Calu3 (cell line): ENCODE measurements around the gene MBD2. TPM values are rescaled to one million over a fixed set of nuclear protein-coding genes. Genes with fewer than 3 reads are reported as not detected.

Experiments used
- BruUV-seq: library from RNA; stranded (reverse); fragments of 400-500 nt; replicated peaks from 2 replicates; lab custom pipeline; 2021; lab: Mats Ljungman, UMichigan
- CTCF ChIA-PET: fragments of 300-600 bp; sonication (Branson Sonifier 250); formaldehyde crosslinking; loops from one replicate; lab custom pipeline; 2022; ENCODE audit warnings: antibody characterized with exemption; lab: Charles Lee
- DNase-seq: peaks from one replicate; pipeline ENCODE4 v3.0.0; 2022
- H3K27ac Mint-ChIP-seq: one replicate; pipeline ENCODE4 v1.8.0; 2022; ENCODE audit warnings: mixed read lengths; ENCODE audit not compliant: unreplicated experiment
- H3K27me3 Mint-ChIP-seq: one replicate; pipeline ENCODE4 v1.8.0; 2022; ENCODE audit warnings: mixed read lengths; ENCODE audit not compliant: unreplicated experiment
- H3K36me3 Mint-ChIP-seq: one replicate; pipeline ENCODE4 v1.8.0; 2022; ENCODE audit warnings: mild to moderate bottlenecking, moderate library complexity, mixed read lengths; ENCODE audit not compliant: insufficient read depth, unreplicated experiment
- H3K4me1 Mint-ChIP-seq: one replicate; pipeline ENCODE4 v1.8.0; 2022; ENCODE audit warnings: mild to moderate bottlenecking, low read depth, mixed read lengths; ENCODE audit not compliant: unreplicated experiment
- H3K4me3 Mint-ChIP-seq: one replicate; pipeline ENCODE4 v1.8.0; 2022; ENCODE audit warnings: mild to moderate bottlenecking, low read depth, moderate library complexity, mixed read lengths; ENCODE audit not compliant: unreplicated experiment
- H3K9me3 Mint-ChIP-seq: one replicate; pipeline ENCODE4 v1.8.0; 2022; ENCODE audit warnings: low read depth, mixed read lengths; ENCODE audit not compliant: unreplicated experiment
- CTCF ChIP-seq: fragments of 200-600 bp; IDR thresholded peaks from one replicate; pipeline ENCODE4 v1.8.0; 2022; ENCODE audit warnings: antibody characterized with exemption; ENCODE audit not compliant: unreplicated experiment
- intact Hi-C: fragments of 100-400 bp; cut with micrococcal nuclease; formaldehyde crosslinking; loops from one replicate; pipeline ENCODE4 v1.10.0; 2022; ENCODE audit not compliant: unreplicated experiment
- total RNA-seq: library from RNA; stranded (reverse); gene quantifications from 2 replicates; pipeline ENCODE4 v1.2.3, GENCODE V29; 2022

MBD2 gene
- total RNA-seq, 1 experiment from 2014 or later = 106 TPM

- H3K27me3 Mint-ChIP-seq = no peaks in the 10 kb centered on the region
- no peaks in the 10 kb centered on the region for H3K36me3 Mint-ChIP-seq
- intact Hi-C loops = no loop called here
- H3K4me3 Mint-ChIP-seq = no peak overlapping the region
- TF ChIP-seq CTCF = no peak
- peaks cover 25% of the 10 kb centered on the region for H3K4me1 Mint-ChIP-seq
- DNase-seq = no peak
- CTCF ChIA-PET = no interaction called here
- no TSS peak for BruUV-seq
- no peaks in the 10 kb centered on the region for H3K9me3 Mint-ChIP-seq
- no peak overlapping the region for H3K27ac Mint-ChIP-seq
Observed at GRCh38 chr18:54173980-54174630, 50.4 kb downstream of the MBD2 start.

DNA sequence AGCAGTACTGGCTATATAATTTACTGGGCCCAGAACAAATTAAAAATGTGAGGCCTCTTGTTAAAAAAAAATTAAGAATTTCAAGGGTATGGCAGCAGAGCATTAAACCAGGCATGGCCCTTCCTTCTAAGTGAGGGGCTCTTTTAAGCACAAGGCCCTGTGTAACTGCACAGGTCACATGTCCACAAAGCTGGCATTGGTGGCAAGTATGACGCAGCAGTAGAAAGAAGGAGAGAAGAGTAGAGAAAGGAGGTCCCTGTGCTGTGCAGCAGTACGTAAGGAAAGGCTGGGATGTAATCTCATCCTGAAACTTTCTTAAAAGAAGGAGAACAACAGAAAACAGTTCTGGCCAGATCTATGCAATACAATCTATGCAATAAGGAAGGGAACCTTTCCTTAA lies 51.2 kb downstream of the MBD2 start:
- DNase-seq = no peak
- H3K4me1 Mint-ChIP-seq = peaks cover 25% of the 10 kb centered on the region
- no peak overlapping the region for H3K4me3 Mint-ChIP-seq
- H3K9me3 Mint-ChIP-seq = no peaks in the 10 kb centered on the region
- TF ChIP-seq CTCF = no peak
- CTCF ChIA-PET = no interaction called here
- H3K27me3 Mint-ChIP-seq = no peaks in the 10 kb centered on the region
- no TSS peak for BruUV-seq
- H3K27ac Mint-ChIP-seq = no peak overlapping the region
- intact Hi-C loops = no loop called here
- H3K36me3 Mint-ChIP-seq = no peaks in the 10 kb centered on the region

GRCh38 chr18:54169431-54170403 lies 54.8 kb downstream of the MBD2 start:
- no peak for DNase-seq
- Mint-ChIP-seq H3K4me1 (peaks cover 13% of the 10 kb centered on the region), H3K27ac (no peak overlapping the region), H3K27me3 (no peaks in the 10 kb centered on the region), H3K4me3 (no peak overlapping the region), H3K9me3 (no peaks in the 10 kb centered on the region), H3K36me3 (no peaks in the 10 kb centered on the region)
- no peak for TF ChIP-seq CTCF
- BruUV-seq = no TSS peak
- intact Hi-C loops = loop anchor here (2.0 kb wide), 1 partner anchor 15 kb away; no protein-coding TSS in a partner anchor
- CTCF ChIA-PET = no interaction called here

DNA sequence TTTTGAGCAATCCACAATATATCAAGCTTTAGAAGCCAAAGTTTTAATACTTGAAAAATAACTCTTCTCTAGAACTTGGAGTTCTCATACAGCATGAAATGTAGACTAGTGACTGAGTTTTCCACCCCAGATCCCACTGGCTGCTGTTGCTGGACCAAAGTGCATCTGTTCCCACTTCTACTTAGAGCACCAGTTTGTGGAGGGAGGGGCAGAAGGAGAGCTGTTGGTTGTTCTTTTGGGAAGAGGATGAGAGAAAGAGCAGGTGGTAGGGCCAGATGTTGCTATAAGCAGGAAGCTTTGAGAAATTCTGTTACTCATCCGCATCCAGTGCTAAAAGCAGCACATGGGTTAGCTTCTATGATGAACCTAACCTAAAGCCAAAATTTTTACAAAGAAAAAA lies 59.0 kb downstream of the MBD2 start:
- no TSS peak for BruUV-seq
- no peak overlapping the region for H3K27ac Mint-ChIP-seq
- peaks cover 11% of the 10 kb centered on the region for H3K36me3 Mint-ChIP-seq

More for the DNA sequence above, 59.0 kb downstream of the MBD2 start:
- intact Hi-C loops = no loop called here
- CTCF ChIA-PET = no interaction called here
- TF ChIP-seq CTCF = no peak
- Mint-ChIP-seq H3K4me1 (no peaks in the 10 kb centered on the region), H3K27me3 (no peaks in the 10 kb centered on the region), H3K4me3 (no peak overlapping the region), H3K9me3 (no peaks in the 10 kb centered on the region)
- DNase-seq = no peak
